ENCODE results near the gene VPS51. TPM values are rescaled to one million over a fixed set of nuclear protein-coding genes. Genes with fewer than 3 reads are reported as not detected.

Gene VPS51
- polyA plus RNA-seq, 3 donors, result 37.2 to 77.3 (median 39.4) TPM

DNA sequence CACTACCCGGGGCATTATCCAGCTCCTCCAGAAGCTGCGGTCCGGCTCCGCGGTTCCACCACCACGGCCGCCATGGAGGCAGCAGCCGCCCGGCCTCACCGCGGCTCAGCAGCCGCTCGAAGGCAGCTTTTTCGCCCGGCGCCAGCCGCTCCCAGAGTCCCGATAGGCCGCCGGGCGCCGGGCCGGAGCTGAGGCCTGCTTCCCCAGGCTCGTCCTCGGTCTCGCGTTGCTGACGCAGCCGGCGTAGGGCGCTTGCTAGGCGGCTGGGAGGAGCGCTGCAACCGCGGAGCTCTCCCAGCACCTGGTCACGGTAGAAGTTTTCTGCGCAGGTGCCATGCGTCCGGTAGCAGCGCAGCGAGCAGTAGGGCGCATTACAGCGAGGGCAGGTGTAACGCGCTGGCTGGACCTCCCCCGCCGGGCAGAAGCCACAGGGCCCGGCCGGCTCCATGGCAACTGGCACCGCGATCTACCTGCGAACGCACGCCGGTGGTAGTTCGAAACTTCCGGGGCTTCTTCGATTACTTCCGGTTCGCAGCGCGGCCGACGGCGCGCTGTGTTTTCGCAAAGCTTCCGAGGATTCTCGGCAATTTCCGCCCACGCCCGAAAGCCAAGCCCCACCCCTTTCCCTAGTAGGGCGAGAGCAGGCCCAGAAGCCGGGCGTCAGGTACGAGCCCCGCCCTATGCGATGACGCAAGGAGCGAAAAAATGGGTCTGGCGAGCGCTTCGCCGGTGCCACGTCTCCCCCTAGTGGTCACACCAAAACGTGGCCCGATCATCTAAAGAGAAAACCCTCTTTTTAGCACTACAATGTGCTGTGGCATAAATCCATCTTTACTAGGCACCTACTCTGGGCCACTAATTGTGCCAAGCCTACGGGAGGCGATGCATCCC is 21.4 kb downstream of the VPS51 start, which contains the start of gene ZNHIT2:
TSS of gene ZNHIT2 (minus strand) at position 496 of the 891 bp plus-strand sequence. CDS start at position 448, 48 bp downstream.
- H3K27me3 Mint-ChIP-seq (ENCODE audit: low read depth in 3 of 3), result peaks cover 13 to 17% (median 13%) of the 10 kb centered on the region in 3 donors
- peak within 1 kb of the TSS; percentile 87 for H2AFZ ChIP-seq (ENCODE audit: insufficient read depth, low read depth, low read length, poor library complexity, severe bottlenecking)
- H3K4me3 ChIP-seq (replicated peaks in 1 of 3; ENCODE audit: low read depth in 2 of 3, low read length in 3 of 3), result peak within 1 kb of the TSS; percentile 60 to 93 (median 91)
- peak within 1 kb of the TSS; percentile 93 for H3K4me2 ChIP-seq (replicated peaks; ENCODE audit: extremely low read depth, low read length, poor library complexity, severe bottlenecking)
- peaks cover 44 to 48% of the 10 kb centered on the region in 2 donors for H3K36me3 Mint-ChIP-seq
- H3K4me1 ChIP-seq (ENCODE audit: control insufficient read depth in 1 of 2, insufficient read depth in 2 of 2, low read length in 2 of 2), result peaks cover 30 to 48% of the 10 kb centered on the region in 2 donors
- H3K27me3 ChIP-seq (ENCODE audit: control insufficient read depth in 2 of 2, insufficient read depth in 2 of 2, low read length in 2 of 2), result peaks cover 0 to 15% of the 10 kb centered on the region in 2 donors
- H4K20me1 ChIP-seq (ENCODE audit: insufficient read depth, low read length), result peaks cover 18% of the 10 kb centered on the region
- DNase-seq, result peak; percentile 99
- peak within 1 kb of the TSS; percentile 89 for H3K9ac ChIP-seq (ENCODE audit: insufficient read depth, low read length, poor library complexity, severe bottlenecking)
- peak within 1 kb of the TSS; percentile 67 to 85 for H3K27ac ChIP-seq (ENCODE audit: low read depth in 1 of 2, low read length in 2 of 2)
- H3K79me2 ChIP-seq (ENCODE audit: insufficient read depth, low read length), result peaks cover 45% of the 10 kb centered on the region
- peaks cover 0 to 6% (median 0%) of the 10 kb centered on the region in 7 donors for H3K9me3 Mint-ChIP-seq
- H3K4me1 Mint-ChIP-seq, result peaks cover 39% of the 10 kb centered on the region
- peak within 1 kb of the TSS; percentile 82 to 90 for H3K4me3 Mint-ChIP-seq
- intact Hi-C loops (cut with micrococcal nuclease), result loop anchor here in 1 of 2 donors (2.0 kb wide), 1 partner anchor 17 kb away; the partner anchor contains the start of gene SYVN1
- TF ChIP-seq, protein P1, sequence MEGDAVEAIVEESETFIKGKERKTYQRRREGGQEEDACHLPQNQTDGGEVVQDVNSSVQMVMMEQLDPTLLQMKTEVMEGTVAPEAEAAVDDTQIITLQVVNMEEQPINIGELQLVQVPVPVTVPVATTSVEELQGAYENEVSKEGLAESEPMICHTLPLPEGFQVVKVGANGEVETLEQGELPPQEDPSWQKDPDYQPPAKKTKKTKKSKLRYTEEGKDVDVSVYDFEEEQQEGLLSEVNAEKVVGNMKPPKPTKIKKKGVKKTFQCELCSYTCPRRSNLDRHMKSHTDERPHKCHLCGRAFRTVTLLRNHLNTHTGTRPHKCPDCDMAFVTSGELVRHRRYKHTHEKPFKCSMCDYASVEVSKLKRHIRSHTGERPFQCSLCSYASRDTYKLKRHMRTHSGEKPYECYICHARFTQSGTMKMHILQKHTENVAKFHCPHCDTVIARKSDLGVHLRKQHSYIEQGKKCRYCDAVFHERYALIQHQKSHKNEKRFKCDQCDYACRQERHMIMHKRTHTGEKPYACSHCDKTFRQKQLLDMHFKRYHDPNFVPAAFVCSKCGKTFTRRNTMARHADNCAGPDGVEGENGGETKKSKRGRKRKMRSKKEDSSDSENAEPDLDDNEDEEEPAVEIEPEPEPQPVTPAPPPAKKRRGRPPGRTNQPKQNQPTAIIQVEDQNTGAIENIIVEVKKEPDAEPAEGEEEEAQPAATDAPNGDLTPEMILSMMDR (IDR thresholded peaks at IDR 0.05), result peak; percentile 94
- peak within 1 kb of the TSS; percentile 79 to 90 (median 88) for H3K27ac Mint-ChIP-seq
- peaks cover 29 to 33% of the 10 kb centered on the region in 2 donors for H3K36me3 ChIP-seq (replicated peaks in 1 of 2; ENCODE audit: control insufficient read depth in 1 of 2, insufficient read depth in 2 of 2, low read length in 2 of 2)
- H3K9me3 ChIP-seq (replicated peaks in 1 of 2; ENCODE audit: control insufficient read depth in 1 of 2, insufficient read depth in 1 of 2, low read length in 2 of 2), result no peaks in the 10 kb centered on the region
- WGBS (ENCODE audit: insufficient coverage), result under 1% methylated on average over 89 of the region's 89 CpGs

DNA sequence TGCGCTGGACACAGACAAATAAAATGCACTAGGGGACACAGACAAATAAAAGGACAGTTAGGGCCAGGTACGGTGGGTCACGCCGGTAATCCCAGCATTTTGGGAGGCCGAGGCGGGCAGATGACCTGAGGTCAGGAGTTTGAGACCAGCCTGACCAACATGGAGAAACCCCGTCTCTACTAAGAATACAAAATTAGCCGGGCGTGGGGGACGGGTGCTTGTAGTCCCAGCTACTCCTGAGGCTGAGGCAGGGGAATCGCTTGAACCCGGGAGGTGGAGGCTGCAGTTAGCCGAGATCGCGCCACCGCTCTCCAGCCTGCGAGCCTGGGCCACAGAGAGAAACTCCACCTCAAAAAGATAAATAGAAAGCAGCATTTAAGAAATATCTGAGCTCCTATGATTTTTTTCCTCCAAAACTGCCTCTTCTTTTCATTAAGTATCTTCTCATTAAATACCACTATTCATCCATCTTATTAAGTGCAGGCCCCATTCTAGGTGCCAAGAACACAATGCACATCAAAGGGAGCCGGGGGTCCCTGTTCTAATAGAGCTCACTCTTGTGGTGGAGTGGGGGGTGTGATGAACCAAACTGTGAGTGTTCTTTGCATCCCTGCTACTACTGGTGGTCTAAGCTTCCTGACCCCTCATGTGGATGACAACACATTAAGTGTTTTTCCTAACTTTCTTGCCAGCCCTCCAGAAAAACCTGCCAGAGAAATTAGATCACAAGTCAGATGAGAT is 22.3 kb downstream of the VPS51 start:
- TF ChIP-seq, protein P1 (IDR thresholded peaks at IDR 0.05), result peak; percentile 67
- Mint-ChIP-seq H3K4me1 (peaks cover 32% of the 10 kb centered on the region), H3K36me3 (peaks cover 42 to 48% of the 10 kb centered on the region in 2 donors), H3K9me3 (peaks cover 0 to 6% (median 0%) of the 10 kb centered on the region in 7 donors), H3K4me3 (peak overlapping the region in 1 of 2 donors; percentile 82), H3K27me3 (ENCODE audit: low read depth in 3 of 3) (peaks cover 8 to 9% (median 9%) of the 10 kb centered on the region in 3 donors), H3K27ac (peak overlapping the region; percentile 74 to 90 (median 88))
- 89% methylated on average over 9 of the region's 18 CpGs for WGBS (ENCODE audit: insufficient coverage)
- H2AFZ ChIP-seq (ENCODE audit: insufficient read depth, low read depth, low read length, poor library complexity, severe bottlenecking), result no peak overlapping the region
- intact Hi-C loops (cut with micrococcal nuclease), result no loop called here
- DNase-seq, result no peak
- peaks cover 18% of the 10 kb centered on the region for H4K20me1 ChIP-seq (ENCODE audit: insufficient read depth, low read length)
- no peak overlapping the region for H3K4me2 ChIP-seq (replicated peaks; ENCODE audit: extremely low read depth, low read length, poor library complexity, severe bottlenecking)
- no peak overlapping the region for H3K4me3 ChIP-seq (replicated peaks in 1 of 3; ENCODE audit: low read depth in 2 of 3, low read length in 3 of 3)
- peaks cover 29 to 33% of the 10 kb centered on the region in 2 donors for H3K36me3 ChIP-seq (replicated peaks in 1 of 2; ENCODE audit: control insufficient read depth in 1 of 2, insufficient read depth in 2 of 2, low read length in 2 of 2)
- H3K27me3 ChIP-seq (ENCODE audit: control insufficient read depth in 2 of 2, insufficient read depth in 2 of 2, low read length in 2 of 2), result peaks cover 0 to 8% of the 10 kb centered on the region in 2 donors
- no peaks in the 10 kb centered on the region for H3K9me3 ChIP-seq (replicated peaks in 1 of 2; ENCODE audit: control insufficient read depth in 1 of 2, insufficient read depth in 1 of 2, low read length in 2 of 2)
- peaks cover 28 to 48% of the 10 kb centered on the region in 2 donors for H3K4me1 ChIP-seq (ENCODE audit: control insufficient read depth in 1 of 2, insufficient read depth in 2 of 2, low read length in 2 of 2)
- H3K9ac ChIP-seq (ENCODE audit: insufficient read depth, low read length, poor library complexity, severe bottlenecking), result no peak overlapping the region
- H3K27ac ChIP-seq (ENCODE audit: low read depth in 1 of 2, low read length in 2 of 2), result peak overlapping the region in 1 of 2 donors; percentile 22
- H3K79me2 ChIP-seq (ENCODE audit: insufficient read depth, low read length), result peaks cover 53% of the 10 kb centered on the region
